ENCODE measurements around the gene GSTA5.

DNA sequence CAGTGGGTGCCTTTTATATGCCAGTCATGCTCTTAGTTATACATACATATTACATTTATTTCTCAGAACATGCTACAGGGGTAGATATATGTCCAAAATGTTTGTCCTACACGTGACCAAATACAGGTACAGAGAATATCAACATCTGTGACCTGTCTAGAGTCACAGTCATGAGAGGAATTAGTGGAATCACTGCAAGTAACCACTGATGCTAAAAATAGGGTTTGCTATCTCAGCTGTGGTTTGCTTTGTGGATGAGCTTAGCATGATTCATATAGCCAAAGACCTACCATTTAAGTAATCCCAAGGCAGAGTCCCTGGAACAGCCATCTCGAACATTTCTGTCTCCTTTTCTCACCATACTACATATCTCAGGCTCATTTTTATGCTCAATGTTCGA is 36.6 kb upstream of the GSTA5 start:
- TF ChIP-seq POLR2AphosphoS5 (IDR thresholded peaks at IDR 0.05; ENCODE audit: insufficient read depth in 1 of 2, low read depth in 1 of 2) (no peak), POLR2A (IDR thresholded peaks at IDR 0.05) (no peak)
- TF ChIP-seq, protein P1, sequence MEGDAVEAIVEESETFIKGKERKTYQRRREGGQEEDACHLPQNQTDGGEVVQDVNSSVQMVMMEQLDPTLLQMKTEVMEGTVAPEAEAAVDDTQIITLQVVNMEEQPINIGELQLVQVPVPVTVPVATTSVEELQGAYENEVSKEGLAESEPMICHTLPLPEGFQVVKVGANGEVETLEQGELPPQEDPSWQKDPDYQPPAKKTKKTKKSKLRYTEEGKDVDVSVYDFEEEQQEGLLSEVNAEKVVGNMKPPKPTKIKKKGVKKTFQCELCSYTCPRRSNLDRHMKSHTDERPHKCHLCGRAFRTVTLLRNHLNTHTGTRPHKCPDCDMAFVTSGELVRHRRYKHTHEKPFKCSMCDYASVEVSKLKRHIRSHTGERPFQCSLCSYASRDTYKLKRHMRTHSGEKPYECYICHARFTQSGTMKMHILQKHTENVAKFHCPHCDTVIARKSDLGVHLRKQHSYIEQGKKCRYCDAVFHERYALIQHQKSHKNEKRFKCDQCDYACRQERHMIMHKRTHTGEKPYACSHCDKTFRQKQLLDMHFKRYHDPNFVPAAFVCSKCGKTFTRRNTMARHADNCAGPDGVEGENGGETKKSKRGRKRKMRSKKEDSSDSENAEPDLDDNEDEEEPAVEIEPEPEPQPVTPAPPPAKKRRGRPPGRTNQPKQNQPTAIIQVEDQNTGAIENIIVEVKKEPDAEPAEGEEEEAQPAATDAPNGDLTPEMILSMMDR (IDR thresholded peaks at IDR 0.05), result no peak

Measured in vagina (tissue), 2 donors.